ENCODE data around the gene GPX2.

Gene GPX2

DNA sequence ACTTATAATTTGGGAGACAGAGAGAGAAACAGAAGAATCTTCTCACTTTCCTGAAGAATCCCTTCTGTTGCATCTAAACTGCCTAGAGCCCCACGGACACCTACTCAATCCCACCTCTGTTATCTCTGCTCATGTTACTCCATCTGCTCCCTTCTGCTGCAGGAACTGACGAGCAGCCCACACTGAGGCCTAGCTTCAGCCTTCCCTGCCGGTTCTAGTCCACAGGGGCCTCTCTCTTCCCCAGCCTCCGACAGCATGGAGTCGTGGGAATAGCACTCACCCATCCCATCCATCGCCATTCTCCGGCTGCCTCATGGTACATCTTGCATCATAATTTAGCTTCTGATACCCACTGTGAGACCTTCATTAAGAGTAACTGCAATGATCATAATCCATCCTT, 25.6 kb upstream of the GPX2 start:
- no peaks in the 10 kb centered on the region for H3K36me3 ChIP-seq (ENCODE audit: insufficient read depth, low read length)
- H3K27me3 ChIP-seq (ENCODE audit: insufficient read depth, low read length, poor library complexity, severe bottlenecking): no peaks in the 10 kb centered on the region
- no peak overlapping the region for H2AFZ ChIP-seq (ENCODE audit: low read length)
- H3K79me2 ChIP-seq (ENCODE audit: insufficient read depth, low read length): peaks cover 50% of the 10 kb centered on the region
- peaks cover 63% of the 10 kb centered on the region for H3K4me1 ChIP-seq (ENCODE audit: insufficient read depth, low read length, poor library complexity, severe bottlenecking)
- TF ChIP-seq EZH2phosphoT487 (IDR thresholded peaks at IDR 0.05; ENCODE audit: borderline replicate concordance): no peak
- TF ChIP-seq, protein P1, sequence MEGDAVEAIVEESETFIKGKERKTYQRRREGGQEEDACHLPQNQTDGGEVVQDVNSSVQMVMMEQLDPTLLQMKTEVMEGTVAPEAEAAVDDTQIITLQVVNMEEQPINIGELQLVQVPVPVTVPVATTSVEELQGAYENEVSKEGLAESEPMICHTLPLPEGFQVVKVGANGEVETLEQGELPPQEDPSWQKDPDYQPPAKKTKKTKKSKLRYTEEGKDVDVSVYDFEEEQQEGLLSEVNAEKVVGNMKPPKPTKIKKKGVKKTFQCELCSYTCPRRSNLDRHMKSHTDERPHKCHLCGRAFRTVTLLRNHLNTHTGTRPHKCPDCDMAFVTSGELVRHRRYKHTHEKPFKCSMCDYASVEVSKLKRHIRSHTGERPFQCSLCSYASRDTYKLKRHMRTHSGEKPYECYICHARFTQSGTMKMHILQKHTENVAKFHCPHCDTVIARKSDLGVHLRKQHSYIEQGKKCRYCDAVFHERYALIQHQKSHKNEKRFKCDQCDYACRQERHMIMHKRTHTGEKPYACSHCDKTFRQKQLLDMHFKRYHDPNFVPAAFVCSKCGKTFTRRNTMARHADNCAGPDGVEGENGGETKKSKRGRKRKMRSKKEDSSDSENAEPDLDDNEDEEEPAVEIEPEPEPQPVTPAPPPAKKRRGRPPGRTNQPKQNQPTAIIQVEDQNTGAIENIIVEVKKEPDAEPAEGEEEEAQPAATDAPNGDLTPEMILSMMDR (conservative IDR thresholded peaks at IDR 0.05; ENCODE audit: low read length): no peak
- H3K9me3 ChIP-seq (ENCODE audit: insufficient read depth, low read depth, low read length): no peaks in the 10 kb centered on the region
- peak overlapping the region; percentile 86 for H3K9ac ChIP-seq (ENCODE audit: low read depth, low read length, poor library complexity, severe bottlenecking)
- no peaks in the 10 kb centered on the region for H3K9me2 ChIP-seq (replicated peaks; ENCODE audit: low read depth, low read length)
- H3K4me3 ChIP-seq (ENCODE audit: low read length, poor library complexity, severe bottlenecking): peak overlapping the region; percentile 90
- no peaks in the 10 kb centered on the region for H3F3A ChIP-seq (ENCODE audit: low read depth)
- peak overlapping the region; percentile 96 for H3K4me2 ChIP-seq (ENCODE audit: low read depth, low read length, poor library complexity, severe bottlenecking)
- peaks cover 4% of the 10 kb centered on the region for H4K20me1 ChIP-seq (ENCODE audit: insufficient read depth, low read length, poor library complexity, severe bottlenecking)

DNA sequence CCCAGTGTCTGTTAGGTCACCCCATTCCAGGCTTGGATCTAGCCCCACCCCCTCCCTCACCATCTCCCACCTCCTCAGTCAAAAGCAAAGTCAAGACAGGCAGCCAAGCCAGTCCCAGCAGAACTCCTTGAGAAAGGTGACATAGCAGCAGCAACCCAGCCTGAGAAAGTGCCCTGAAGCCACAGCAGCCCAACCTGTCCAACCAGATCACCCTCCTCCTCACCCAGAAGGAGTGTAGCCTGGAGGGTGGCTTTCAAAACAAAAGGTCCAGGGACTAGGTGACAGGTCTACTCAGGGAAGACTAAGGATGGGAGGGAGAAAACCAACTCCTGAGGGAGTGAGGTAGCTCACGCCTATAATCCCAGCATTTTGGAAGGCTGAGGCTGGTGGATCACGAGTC, 24.4 kb upstream of the GPX2 start:
- peaks cover 4% of the 10 kb centered on the region for H4K20me1 ChIP-seq (ENCODE audit: insufficient read depth, low read length, poor library complexity, severe bottlenecking)
- peak overlapping the region; percentile 29 for H3K9ac ChIP-seq (ENCODE audit: low read depth, low read length, poor library complexity, severe bottlenecking)
- peaks cover 50% of the 10 kb centered on the region for H3K79me2 ChIP-seq (ENCODE audit: insufficient read depth, low read length)
- no peaks in the 10 kb centered on the region for H3K27me3 ChIP-seq (ENCODE audit: insufficient read depth, low read length, poor library complexity, severe bottlenecking)
- no peaks in the 10 kb centered on the region for H3K36me3 ChIP-seq (ENCODE audit: insufficient read depth, low read length)
- peak overlapping the region; percentile 96 for H3K4me2 ChIP-seq (ENCODE audit: low read depth, low read length, poor library complexity, severe bottlenecking)
- peaks cover 57% of the 10 kb centered on the region for H3K4me1 ChIP-seq (ENCODE audit: insufficient read depth, low read length, poor library complexity, severe bottlenecking)
- H3K9me2 ChIP-seq (replicated peaks; ENCODE audit: low read depth, low read length): no peaks in the 10 kb centered on the region
- no peaks in the 10 kb centered on the region for H3F3A ChIP-seq (ENCODE audit: low read depth)
- no peaks in the 10 kb centered on the region for H3K9me3 ChIP-seq (ENCODE audit: insufficient read depth, low read depth, low read length)
- no peak overlapping the region for H3K4me3 ChIP-seq (ENCODE audit: low read length, poor library complexity, severe bottlenecking)
- H2AFZ ChIP-seq (ENCODE audit: low read length): no peak overlapping the region
- TF ChIP-seq, protein P1 (conservative IDR thresholded peaks at IDR 0.05; ENCODE audit: low read length): no peak
- TF ChIP-seq EZH2phosphoT487 (IDR thresholded peaks at IDR 0.05; ENCODE audit: borderline replicate concordance): no peak

DNA sequence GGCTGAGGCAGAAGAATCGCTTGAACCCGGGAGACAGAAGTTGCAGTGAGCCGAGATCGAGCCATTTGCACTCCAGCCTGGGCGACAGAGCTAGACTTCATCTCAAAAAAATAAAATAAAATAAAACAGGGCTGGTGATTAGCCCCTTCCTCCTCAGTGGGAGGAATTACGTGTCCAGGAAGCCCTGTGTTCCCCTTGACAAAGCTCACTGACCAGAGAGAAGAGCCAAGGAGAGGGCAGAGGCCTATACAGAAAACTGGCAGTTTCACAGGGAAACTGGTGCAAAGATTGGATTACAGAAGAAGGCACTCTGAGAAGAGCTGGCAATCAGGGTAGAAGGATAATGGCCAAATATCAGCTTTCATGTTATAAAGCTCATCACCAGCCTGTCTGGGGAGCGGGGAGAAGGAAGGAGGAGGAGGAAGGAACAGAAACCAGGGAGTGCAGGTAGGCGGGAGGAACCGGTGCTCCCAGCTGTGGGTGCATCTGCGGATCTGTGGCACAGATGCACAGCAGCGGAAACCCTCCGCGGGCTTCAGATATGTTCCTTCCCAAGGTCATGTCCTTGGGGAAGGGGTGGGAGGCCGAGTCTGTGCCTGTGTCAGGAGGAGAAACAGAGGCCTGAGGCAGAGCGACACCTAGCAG, 22.9 kb upstream of the GPX2 start:
- H3K9me3 ChIP-seq (ENCODE audit: insufficient read depth, low read depth, low read length): no peaks in the 10 kb centered on the region
- no peaks in the 10 kb centered on the region for H3F3A ChIP-seq (ENCODE audit: low read depth)
- H3K27me3 ChIP-seq (ENCODE audit: insufficient read depth, low read length, poor library complexity, severe bottlenecking): no peaks in the 10 kb centered on the region
- no peaks in the 10 kb centered on the region for H4K20me1 ChIP-seq (ENCODE audit: insufficient read depth, low read length, poor library complexity, severe bottlenecking)
- H3K9me2 ChIP-seq (replicated peaks; ENCODE audit: low read depth, low read length): no peaks in the 10 kb centered on the region
- H3K4me1 ChIP-seq (ENCODE audit: insufficient read depth, low read length, poor library complexity, severe bottlenecking): peaks cover 53% of the 10 kb centered on the region
- no peak for TF ChIP-seq EZH2phosphoT487 (IDR thresholded peaks at IDR 0.05; ENCODE audit: borderline replicate concordance)
- TF ChIP-seq, protein P1 (conservative IDR thresholded peaks at IDR 0.05; ENCODE audit: low read length): no peak
- H3K4me3 ChIP-seq (ENCODE audit: low read length, poor library complexity, severe bottlenecking): no peak overlapping the region
- H3K4me2 ChIP-seq (ENCODE audit: low read depth, low read length, poor library complexity, severe bottlenecking): no peak overlapping the region
- H2AFZ ChIP-seq (ENCODE audit: low read length): no peak overlapping the region
- no peak overlapping the region for H3K9ac ChIP-seq (ENCODE audit: low read depth, low read length, poor library complexity, severe bottlenecking)
- no peaks in the 10 kb centered on the region for H3K36me3 ChIP-seq (ENCODE audit: insufficient read depth, low read length)
- H3K79me2 ChIP-seq (ENCODE audit: insufficient read depth, low read length): peaks cover 42% of the 10 kb centered on the region
